ENCODE data around the gene MAN1A2.
A peak's percentile ranks its signal among the peaks of the same experiment; 100 is the strongest.
"Not testable (repeated sequence)": the region's sequence is repeated elsewhere in the genome, so short reads cannot be mapped to it uniquely, and the experiment has no call there.

The MAN1A2 gene

DNA sequence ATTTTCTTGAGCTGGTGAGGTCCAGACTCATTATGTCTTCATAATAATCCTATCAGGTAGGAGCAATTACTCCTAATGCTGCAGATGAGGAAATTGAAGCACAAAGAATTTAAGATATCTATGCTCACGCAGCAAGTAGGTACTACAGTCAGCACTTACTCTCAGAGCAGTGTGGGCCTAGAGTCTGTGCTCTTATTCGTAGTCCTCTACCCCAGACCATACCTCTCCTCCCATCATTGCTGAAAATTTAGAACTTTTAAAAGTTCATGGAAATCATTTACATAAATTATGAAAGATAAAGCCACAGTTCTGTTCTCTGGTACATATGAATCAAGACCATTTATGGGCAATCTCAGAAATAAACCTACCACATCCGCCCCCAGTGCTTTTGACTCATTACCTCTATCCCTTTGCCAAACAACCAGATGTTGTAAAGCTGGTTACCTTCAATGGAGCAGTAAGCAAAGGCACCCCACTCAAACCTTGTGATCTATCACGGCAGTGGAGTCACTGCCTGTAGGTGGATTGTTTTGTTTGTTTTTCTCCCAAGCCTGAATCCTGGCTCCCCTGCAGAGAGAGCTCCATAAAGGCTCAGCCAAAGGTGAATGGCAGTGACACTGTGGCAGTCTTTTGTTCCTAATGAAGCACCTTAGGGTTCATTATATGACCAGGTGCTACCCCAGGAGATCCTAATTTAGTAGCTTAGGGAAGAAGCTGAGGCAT, 20.9 kb upstream of the MAN1A2 start:
- DNase-seq, result no peak
- Mint-ChIP-seq H3K4me3 (no peak overlapping the region), H3K27ac (no peak overlapping the region), H3K4me1 (peaks cover 7% of the 10 kb centered on the region), H3K9me3 (no peaks in the 10 kb centered on the region), H3K36me3 (no peaks in the 10 kb centered on the region), H3K27me3 (no peaks in the 10 kb centered on the region)
- CTCF ChIA-PET, result no interaction called here

DNA sequence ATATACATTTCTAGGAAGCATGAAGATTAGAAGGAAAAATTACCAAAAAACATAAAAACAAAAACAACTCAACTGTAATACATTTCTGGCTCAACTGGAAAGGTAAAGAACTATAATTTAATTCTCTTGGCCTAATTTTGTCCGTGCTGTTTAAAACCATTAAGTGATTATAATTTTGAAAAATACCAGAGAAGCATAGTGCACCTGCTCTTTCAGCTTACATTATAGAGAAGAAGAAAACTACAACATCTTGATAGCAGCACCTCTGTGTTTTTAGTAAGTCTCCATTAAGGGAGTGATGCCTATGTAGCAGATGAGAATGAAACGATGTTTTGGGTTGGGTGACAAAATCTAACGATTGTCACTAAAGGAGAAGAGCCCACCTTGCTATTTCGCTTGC, 19.3 kb upstream of the MAN1A2 start:
- Mint-ChIP-seq H3K36me3 (no peaks in the 10 kb centered on the region), H3K4me1 (no peaks in the 10 kb centered on the region), H3K4me3 (no peak overlapping the region), H3K27ac (no peak overlapping the region), H3K9me3 (peaks cover 2% of the 10 kb centered on the region), H3K27me3 (no peaks in the 10 kb centered on the region)
- DNase-seq, result no peak
- CTCF ChIA-PET, result no interaction called here

- DNase-seq, H3K36me3 Mint-ChIP-seq, H3K4me1 Mint-ChIP-seq, H3K9me3 Mint-ChIP-seq, CTCF ChIA-PET, H3K27me3 Mint-ChIP-seq, H3K4me3 Mint-ChIP-seq, H3K27ac Mint-ChIP-seq: not testable (repeated sequence)
Measured at GRCh38 chr1:117352695-117353094, 14.6 kb upstream of the MAN1A2 start.

GRCh38 chr1:117357833-117358603, 9.2 kb upstream of the MAN1A2 start:
- H3K36me3 Mint-ChIP-seq, H3K9me3 Mint-ChIP-seq, H3K27me3 Mint-ChIP-seq, H3K4me3 Mint-ChIP-seq, CTCF ChIA-PET: not testable (repeated sequence)
- peak overlapping the region; percentile 77 for H3K27ac Mint-ChIP-seq
- peak; percentile 51 for DNase-seq
- H3K4me1 Mint-ChIP-seq, result peaks cover 21% of the 10 kb centered on the region

DNA sequence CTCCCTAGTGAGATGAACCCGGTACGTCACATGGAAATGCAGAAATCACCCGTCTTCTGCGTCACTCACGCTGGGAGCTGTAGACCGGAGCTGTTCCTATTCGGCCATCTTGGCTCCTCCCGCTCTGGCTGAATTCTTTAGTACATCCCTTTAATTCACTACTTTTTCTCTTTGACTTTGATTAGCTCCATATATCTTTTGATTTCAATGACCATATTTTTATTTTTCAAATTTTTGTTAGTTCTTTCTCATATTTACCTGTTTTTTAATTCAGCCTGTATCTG, 8.7 kb upstream of the MAN1A2 start:
- H3K27me3 Mint-ChIP-seq, CTCF ChIA-PET: not testable (repeated sequence)

DNA sequence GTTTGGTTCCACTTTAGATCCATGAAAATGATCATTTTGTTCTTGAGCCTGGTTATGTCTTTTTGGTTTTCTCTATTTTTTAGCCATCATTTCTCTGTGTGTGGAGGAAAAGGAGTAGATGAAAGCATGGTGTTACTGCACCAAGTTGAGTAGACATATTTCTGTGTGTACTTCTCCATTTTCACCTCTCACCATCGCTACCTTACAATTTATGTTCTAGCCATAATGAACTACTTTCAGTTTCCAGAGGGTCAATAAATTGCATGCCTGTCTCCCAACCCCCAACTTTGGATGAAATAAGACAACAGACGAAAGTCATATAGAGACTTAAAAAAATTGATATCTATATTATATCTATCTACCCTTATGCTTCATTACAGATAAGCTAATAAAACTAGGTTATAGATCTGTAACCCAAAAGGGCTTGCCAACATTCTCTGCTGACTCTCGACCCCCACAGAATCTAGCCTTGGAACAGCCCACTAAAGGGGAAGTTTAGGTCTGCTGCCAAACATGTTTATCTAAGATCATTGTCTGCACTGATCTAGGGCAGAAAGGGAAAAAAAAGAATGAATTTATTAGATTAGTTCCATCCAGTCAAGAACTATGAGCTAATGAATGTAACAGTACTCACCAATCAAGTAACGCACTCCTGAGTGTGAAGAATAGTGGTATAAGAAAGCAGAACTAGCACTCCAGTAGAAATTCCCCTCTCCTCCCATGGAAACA, 7.5 kb upstream of the MAN1A2 start:
- no peak overlapping the region for H3K4me3 Mint-ChIP-seq

More for the DNA sequence above, 8.7 kb upstream of the MAN1A2 start:
- H3K4me1 Mint-ChIP-seq, result peaks cover 21% of the 10 kb centered on the region
- peak overlapping the region; percentile 77 for H3K27ac Mint-ChIP-seq
- not testable (repeated sequence) for H3K4me3 Mint-ChIP-seq, DNase-seq, H3K36me3 Mint-ChIP-seq, H3K9me3 Mint-ChIP-seq

DNA sequence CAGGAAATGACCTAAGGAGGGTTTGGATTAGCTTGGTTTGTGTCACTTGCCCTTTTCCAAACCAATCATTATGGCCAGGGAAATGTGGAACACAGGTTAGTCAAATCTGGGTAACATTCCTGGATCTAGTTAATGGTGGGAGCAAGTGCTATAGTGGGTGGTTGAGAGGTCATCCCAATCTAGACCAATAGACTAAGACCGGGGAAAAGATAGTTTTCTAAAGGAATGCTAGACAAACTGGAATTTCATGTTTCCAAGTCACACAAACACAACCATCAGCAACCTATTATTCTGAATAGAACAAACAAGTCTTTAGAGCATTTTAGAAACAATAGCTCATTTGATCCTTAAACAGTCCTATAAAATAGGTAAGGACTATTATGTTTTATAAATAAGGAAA, 4.3 kb upstream of the MAN1A2 start:
- no peak overlapping the region for H3K27ac Mint-ChIP-seq
- peaks cover 37% of the 10 kb centered on the region for H3K4me1 Mint-ChIP-seq
- no peak for DNase-seq
- peaks cover 6% of the 10 kb centered on the region for H3K27me3 Mint-ChIP-seq
- peaks cover 2% of the 10 kb centered on the region for H3K9me3 Mint-ChIP-seq
- peaks cover 3% of the 10 kb centered on the region for H3K36me3 Mint-ChIP-seq
- H3K4me3 Mint-ChIP-seq, result no peak overlapping the region
- CTCF ChIA-PET, result no interaction called here

More for the DNA sequence above, 7.5 kb upstream of the MAN1A2 start:
- peaks cover 4% of the 10 kb centered on the region for H3K9me3 Mint-ChIP-seq
- peaks cover 3% of the 10 kb centered on the region for H3K36me3 Mint-ChIP-seq
- H3K4me1 Mint-ChIP-seq, result peaks cover 29% of the 10 kb centered on the region
- no peak for DNase-seq
- CTCF ChIA-PET, result no interaction called here
- H3K27ac Mint-ChIP-seq, result no peak overlapping the region
- peaks cover 8% of the 10 kb centered on the region for H3K27me3 Mint-ChIP-seq

- CTCF ChIA-PET, result no interaction called here
- Mint-ChIP-seq H3K27me3 (peaks cover 6% of the 10 kb centered on the region), H3K4me3 (no peak overlapping the region), H3K36me3 (peaks cover 3% of the 10 kb centered on the region), H3K9me3 (no peaks in the 10 kb centered on the region), H3K4me1 (peaks cover 37% of the 10 kb centered on the region), H3K27ac (no peak overlapping the region)
- DNase-seq, result no peak
Measured at GRCh38 chr1:117363571-117364048, 3.6 kb upstream of the MAN1A2 start.

- H3K27ac Mint-ChIP-seq, result no peak overlapping the region
- peaks cover 6% of the 10 kb centered on the region for H3K27me3 Mint-ChIP-seq
- peaks cover 3% of the 10 kb centered on the region for H3K36me3 Mint-ChIP-seq
- no peak overlapping the region for H3K4me3 Mint-ChIP-seq
- CTCF ChIA-PET, result no interaction called here
- H3K9me3 Mint-ChIP-seq, result no peaks in the 10 kb centered on the region
- no peak for DNase-seq
- H3K4me1 Mint-ChIP-seq, result peaks cover 36% of the 10 kb centered on the region
Measured at GRCh38 chr1:117364240-117364639, 3.0 kb upstream of the MAN1A2 start.

DNA sequence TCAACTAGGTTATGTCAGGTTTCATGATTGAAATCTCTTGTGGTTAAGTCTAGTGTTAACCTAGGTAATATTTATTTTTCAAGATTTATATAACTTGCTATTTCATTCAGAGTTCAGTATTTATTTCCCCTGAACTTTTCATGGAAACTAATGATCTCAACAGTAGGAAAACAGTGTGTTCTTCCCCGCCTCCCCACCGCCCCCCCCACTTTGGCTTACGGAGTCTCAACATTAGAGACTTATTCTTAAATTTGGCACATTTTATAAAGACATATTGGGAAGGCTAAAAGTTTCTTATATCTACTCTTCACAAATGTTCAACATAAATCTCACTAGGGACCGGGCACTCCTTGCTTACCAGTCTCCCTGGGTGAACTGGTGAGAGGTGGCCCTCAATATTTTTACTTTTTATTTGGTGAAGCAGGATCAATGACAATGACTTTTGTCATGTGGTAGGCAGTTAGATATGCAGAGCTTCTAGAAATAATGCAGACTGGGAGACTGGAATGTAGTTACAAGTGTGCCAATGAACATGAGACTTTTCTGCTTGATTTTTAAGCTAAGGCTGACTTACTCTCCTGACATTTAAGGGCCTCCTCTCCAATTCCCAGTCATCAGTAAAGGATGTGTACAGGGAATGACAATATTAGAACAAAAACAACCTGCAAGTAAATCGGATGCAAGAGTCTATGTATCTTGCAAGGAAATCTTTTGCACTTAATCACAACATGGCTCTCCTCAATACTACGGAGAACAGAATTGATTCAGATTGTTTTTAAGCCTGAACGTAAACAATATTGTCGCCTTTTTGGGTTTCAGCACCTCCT, 1.7 kb upstream of the MAN1A2 start:
- H3K9me3 Mint-ChIP-seq, result no peaks in the 10 kb centered on the region
- peaks cover 3% of the 10 kb centered on the region for H3K27me3 Mint-ChIP-seq
- DNase-seq, result no peak
- H3K4me3 Mint-ChIP-seq, result peak overlapping the region; percentile 85
- H3K36me3 Mint-ChIP-seq, result peaks cover 5% of the 10 kb centered on the region
- peaks cover 39% of the 10 kb centered on the region for H3K4me1 Mint-ChIP-seq
- CTCF ChIA-PET, result no interaction called here
- H3K27ac Mint-ChIP-seq, result peak overlapping the region; percentile 94

GRCh38 chr1:117366177-117367045, 838 bp upstream of the MAN1A2 start:
- peaks cover 44% of the 10 kb centered on the region for H3K4me1 Mint-ChIP-seq
- H3K9me3 Mint-ChIP-seq, result no peaks in the 10 kb centered on the region
- peaks cover 5% of the 10 kb centered on the region for H3K36me3 Mint-ChIP-seq
- CTCF ChIA-PET, result no interaction called here
- peak; percentile 85 for DNase-seq
- peak overlapping the region; percentile 85 for H3K4me3 Mint-ChIP-seq
- H3K27ac Mint-ChIP-seq, result peak overlapping the region; percentile 94
- H3K27me3 Mint-ChIP-seq, result no peaks in the 10 kb centered on the region

DNA sequence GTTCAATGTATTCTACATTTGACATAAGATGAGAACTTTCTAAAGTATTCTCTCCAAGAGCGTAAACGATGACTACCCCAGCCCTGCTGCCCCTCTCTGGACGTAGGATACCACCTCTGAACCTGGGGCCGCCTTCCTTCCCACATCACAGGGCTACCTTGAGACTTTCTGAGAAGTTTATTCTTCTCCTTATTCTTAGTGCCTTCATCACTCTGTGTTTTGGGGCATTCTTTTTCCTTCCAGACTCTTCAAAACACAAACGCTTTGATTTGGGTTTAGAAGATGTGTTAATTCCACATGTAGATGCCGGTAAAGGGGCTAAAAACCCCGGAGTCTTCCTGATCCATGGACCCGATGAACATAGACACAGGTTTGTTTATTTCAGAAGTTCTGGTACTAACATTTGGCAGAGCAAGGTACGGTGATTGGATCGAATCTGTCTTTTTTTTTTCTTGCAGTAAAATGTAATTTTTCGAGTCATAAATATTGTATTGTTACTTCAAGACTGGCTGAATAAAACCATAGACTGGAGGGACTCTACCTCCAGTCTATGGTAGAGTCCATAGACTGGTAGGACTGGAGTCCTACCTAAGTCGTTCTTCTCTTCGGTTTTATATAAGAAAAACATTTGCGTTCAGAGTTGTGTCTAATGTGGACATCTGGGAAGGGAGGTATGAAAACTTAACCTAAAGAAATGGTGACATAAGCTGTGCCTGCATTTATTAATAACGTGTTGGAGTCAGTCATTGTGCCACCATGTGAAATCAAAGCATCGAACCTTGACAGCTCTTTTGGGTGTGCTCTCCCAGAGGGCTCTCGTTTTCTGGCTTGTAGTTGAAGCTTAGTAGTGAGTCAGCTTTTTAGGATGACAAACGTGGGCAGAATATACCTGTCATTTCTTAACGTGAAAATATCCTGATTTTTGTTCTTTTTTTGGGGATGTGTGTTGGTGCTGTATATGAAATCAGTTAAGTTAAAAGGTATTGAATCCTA, 1.2 kb downstream of the MAN1A2 start:
- H3K27ac Mint-ChIP-seq, result peak overlapping the region; percentile 91
- peaks cover 12% of the 10 kb centered on the region for H3K36me3 Mint-ChIP-seq
- no peaks in the 10 kb centered on the region for H3K27me3 Mint-ChIP-seq
- H3K4me1 Mint-ChIP-seq, result peaks cover 57% of the 10 kb centered on the region
- peak overlapping the region; percentile 85 for H3K4me3 Mint-ChIP-seq
- H3K9me3 Mint-ChIP-seq, result no peaks in the 10 kb centered on the region
- CTCF ChIA-PET, result no interaction called here
- DNase-seq, result peak; percentile 27
